ENCODE results near the gene G3BP1. TPM values are rescaled to one million over a fixed set of nuclear protein-coding genes. Genes with fewer than 3 reads are reported as not detected.
"Not testable (repeated sequence)": the region's sequence is repeated elsewhere in the genome, so short reads cannot be mapped to it uniquely, and the experiment has no call there.

G3BP1 gene
- total RNA-seq = 109 TPM

- no peaks in the 10 kb centered on the region for H3K9me3 ChIP-seq (ENCODE audit: control insufficient read depth in 3 of 3, low read length in 3 of 3)
- H3K27ac ChIP-seq (ENCODE audit: low read depth, low read length) = peak within 1 kb of the TSS; percentile 98
- no peaks in the 10 kb centered on the region for H3K36me3 ChIP-seq (ENCODE audit: control insufficient read depth in 3 of 3, insufficient read depth in 3 of 3, low read length in 3 of 3)
- peaks cover 19 to 34% (median 33%) of the 10 kb centered on the region in 3 donors for H3K4me1 ChIP-seq (ENCODE audit: control insufficient read depth in 3 of 3, insufficient read depth in 3 of 3, low read length in 3 of 3)
- H3K9ac ChIP-seq (ENCODE audit: low read depth in 1 of 3, low read length in 3 of 3) = peak within 1 kb of the TSS; percentile 93 to 98 (median 95)
- H3K4me3 ChIP-seq (ENCODE audit: low read length in 3 of 3) = peak within 1 kb of the TSS; percentile 90 to 95 (median 95)
- H3K27me3 ChIP-seq (ENCODE audit: control insufficient read depth in 3 of 3, insufficient read depth in 3 of 3, low read length in 3 of 3) = no peaks in the 10 kb centered on the region
Measured at GRCh38 chr5:151771259-151772028, at the start of gene G3BP1. TSS of gene G3BP1 (plus strand) at chr5:151771954. CDS start at chr5:151786621, 14,667 bp downstream.

GRCh38 chr5:151722546-151722945 is 49.2 kb upstream of the G3BP1 start:
- H3K36me3 ChIP-seq (ENCODE audit: control insufficient read depth in 3 of 3, insufficient read depth in 3 of 3, low read length in 3 of 3) = no peaks in the 10 kb centered on the region
- H3K9me3 ChIP-seq (ENCODE audit: control insufficient read depth in 3 of 3, low read length in 3 of 3) = no peaks in the 10 kb centered on the region
- H3K4me3 ChIP-seq (ENCODE audit: low read length in 3 of 3) = no peak overlapping the region
- H3K27me3 ChIP-seq (ENCODE audit: control insufficient read depth in 3 of 3, insufficient read depth in 3 of 3, low read length in 3 of 3) = no peaks in the 10 kb centered on the region
- H3K27ac ChIP-seq (ENCODE audit: low read depth, low read length) = no peak overlapping the region
- H3K9ac ChIP-seq (ENCODE audit: low read depth in 1 of 3, low read length in 3 of 3) = no peak overlapping the region
- H3K4me1 ChIP-seq (ENCODE audit: control insufficient read depth in 3 of 3, insufficient read depth in 3 of 3, low read length in 3 of 3) = peaks cover 4 to 9% (median 7%) of the 10 kb centered on the region in 3 donors

DNA sequence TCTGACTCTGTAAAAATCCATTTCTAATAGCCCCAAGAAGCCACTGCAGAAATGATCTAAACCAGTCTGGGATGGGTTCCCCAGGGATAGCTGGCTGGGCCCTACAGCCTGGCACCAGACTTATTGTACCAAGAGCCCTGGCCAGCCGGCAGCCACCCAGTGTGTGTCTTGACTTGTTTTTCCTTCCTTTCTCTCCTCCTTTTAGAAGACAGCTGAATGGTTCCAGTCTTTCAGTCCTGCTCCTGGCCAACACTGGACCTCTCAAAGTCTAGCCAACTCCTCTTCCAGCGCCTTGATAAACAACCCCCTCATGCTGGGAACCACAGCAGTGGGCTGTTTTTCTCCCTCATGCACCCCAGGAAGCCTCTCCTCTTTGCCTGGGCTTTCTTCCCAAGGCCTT is 47.4 kb upstream of the G3BP1 start:
- no peak overlapping the region for H3K4me3 ChIP-seq (ENCODE audit: low read length in 3 of 3)
- H3K36me3 ChIP-seq (ENCODE audit: control insufficient read depth in 3 of 3, insufficient read depth in 3 of 3, low read length in 3 of 3) = no peaks in the 10 kb centered on the region
- no peaks in the 10 kb centered on the region for H3K9me3 ChIP-seq (ENCODE audit: control insufficient read depth in 3 of 3, low read length in 3 of 3)
- no peak overlapping the region for H3K9ac ChIP-seq (ENCODE audit: low read depth in 1 of 3, low read length in 3 of 3)
- no peaks in the 10 kb centered on the region for H3K4me1 ChIP-seq (ENCODE audit: control insufficient read depth in 3 of 3, insufficient read depth in 3 of 3, low read length in 3 of 3)
- H3K27me3 ChIP-seq (ENCODE audit: control insufficient read depth in 3 of 3, insufficient read depth in 3 of 3, low read length in 3 of 3) = no peaks in the 10 kb centered on the region
- no peak overlapping the region for H3K27ac ChIP-seq (ENCODE audit: low read depth, low read length)

DNA sequence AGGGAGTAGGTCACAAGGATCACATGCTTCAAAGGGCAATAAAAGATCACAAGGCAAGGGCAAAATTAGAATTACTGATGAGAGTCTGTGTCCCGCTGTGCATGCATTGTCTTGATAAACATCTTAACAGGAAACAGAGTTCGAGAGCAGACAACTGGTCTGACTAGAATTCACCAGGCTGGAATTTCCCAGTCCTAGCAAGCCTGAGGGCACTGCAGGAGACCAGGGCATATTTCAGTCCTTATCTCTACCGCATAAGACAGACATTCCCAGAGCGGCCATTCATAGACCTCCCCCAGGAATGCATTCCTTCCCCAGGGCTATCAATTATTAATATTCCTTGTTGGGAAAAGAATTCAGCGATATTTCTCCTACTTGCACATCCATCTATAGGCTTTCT is 42.2 kb upstream of the G3BP1 start:
- H3K36me3 ChIP-seq (ENCODE audit: control insufficient read depth in 3 of 3, insufficient read depth in 3 of 3, low read length in 3 of 3); H3K4me1 ChIP-seq (ENCODE audit: control insufficient read depth in 3 of 3, insufficient read depth in 3 of 3, low read length in 3 of 3); H3K9ac ChIP-seq (ENCODE audit: low read depth in 1 of 3, low read length in 3 of 3); H3K27ac ChIP-seq (ENCODE audit: low read depth, low read length); H3K4me3 ChIP-seq (ENCODE audit: low read length in 3 of 3); H3K27me3 ChIP-seq (ENCODE audit: control insufficient read depth in 3 of 3, insufficient read depth in 3 of 3, low read length in 3 of 3); H3K9me3 ChIP-seq (ENCODE audit: control insufficient read depth in 3 of 3, low read length in 3 of 3): not testable (repeated sequence)

DNA sequence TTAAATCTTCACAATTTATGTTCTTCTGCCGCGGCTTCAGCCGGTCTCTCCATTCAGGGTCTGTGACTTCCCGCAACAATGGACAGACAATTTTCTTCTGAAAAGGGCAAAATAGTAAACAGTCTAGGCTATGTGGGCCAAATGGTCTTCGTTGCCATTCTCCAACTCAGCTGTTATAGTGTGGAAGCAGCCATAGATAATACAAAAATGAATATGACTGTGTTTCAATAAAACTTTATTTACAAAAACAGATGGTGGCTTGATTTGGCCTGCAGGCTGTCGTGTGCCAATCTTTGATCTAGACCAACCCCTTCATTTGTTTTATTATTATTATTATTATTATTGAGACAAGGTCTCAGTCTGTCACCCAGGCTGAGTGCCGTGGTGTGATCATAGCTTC is 41.4 kb upstream of the G3BP1 start:
- no peak overlapping the region for H3K9ac ChIP-seq (ENCODE audit: low read depth in 1 of 3, low read length in 3 of 3)

DNA sequence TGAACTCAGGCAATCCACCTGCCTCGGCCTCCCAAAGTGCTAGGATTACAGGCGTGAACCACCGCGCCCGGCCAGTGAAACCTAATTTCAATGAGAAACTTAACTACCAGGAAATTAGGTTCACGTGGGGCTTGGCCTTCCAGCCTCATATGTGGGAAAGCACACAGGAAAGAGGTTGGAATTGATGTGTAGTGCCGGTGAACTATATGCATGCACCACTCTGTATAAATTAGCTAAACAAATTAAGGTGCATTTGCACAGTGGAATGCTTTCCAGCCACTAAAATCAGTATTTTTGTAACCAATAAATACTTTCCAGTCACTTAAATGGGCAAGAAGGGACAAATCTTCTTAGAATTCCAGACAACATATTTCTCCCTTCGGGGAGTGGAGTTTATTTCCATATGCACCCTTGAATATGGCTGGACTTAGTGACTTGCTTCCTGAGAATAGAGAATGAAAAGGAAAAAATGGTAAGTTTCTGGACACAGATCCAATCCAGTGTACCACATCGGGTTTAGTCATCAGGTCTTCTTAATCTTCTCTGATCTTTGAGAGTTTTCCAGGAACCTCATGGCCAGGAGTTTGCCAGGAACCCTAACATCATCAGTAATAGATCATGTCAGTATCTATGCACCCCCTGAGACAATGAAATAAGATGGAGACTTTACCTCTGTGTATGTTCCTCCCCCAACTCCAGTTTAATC is 38.2 kb upstream of the G3BP1 start:
- Histone ChIP-seq H3K9ac (ENCODE audit: low read depth in 1 of 3, low read length in 3 of 3) (no peak overlapping the region), H3K27ac (ENCODE audit: low read depth, low read length) (no peak overlapping the region), H3K4me3 (ENCODE audit: low read length in 3 of 3) (no peak overlapping the region), H3K9me3 (ENCODE audit: control insufficient read depth in 3 of 3, low read length in 3 of 3) (no peaks in the 10 kb centered on the region), H3K4me1 (ENCODE audit: control insufficient read depth in 3 of 3, insufficient read depth in 3 of 3, low read length in 3 of 3) (peaks cover 0 to 6% (median 5%) of the 10 kb centered on the region in 3 donors), H3K27me3 (ENCODE audit: control insufficient read depth in 3 of 3, insufficient read depth in 3 of 3, low read length in 3 of 3) (no peaks in the 10 kb centered on the region), H3K36me3 (ENCODE audit: control insufficient read depth in 3 of 3, insufficient read depth in 3 of 3, low read length in 3 of 3) (peaks cover 0 to 2% (median 0%) of the 10 kb centered on the region in 3 donors)

More for the DNA sequence above, 41.4 kb upstream of the G3BP1 start:
- Histone ChIP-seq H3K4me1 (ENCODE audit: control insufficient read depth in 3 of 3, insufficient read depth in 3 of 3, low read length in 3 of 3) (peaks cover 0 to 6% (median 0%) of the 10 kb centered on the region in 3 donors), H3K27me3 (ENCODE audit: control insufficient read depth in 3 of 3, insufficient read depth in 3 of 3, low read length in 3 of 3) (no peaks in the 10 kb centered on the region), H3K36me3 (ENCODE audit: control insufficient read depth in 3 of 3, insufficient read depth in 3 of 3, low read length in 3 of 3) (no peaks in the 10 kb centered on the region), H3K9me3 (ENCODE audit: control insufficient read depth in 3 of 3, low read length in 3 of 3) (no peaks in the 10 kb centered on the region), H3K4me3 (ENCODE audit: low read length in 3 of 3) (no peak overlapping the region), H3K27ac (ENCODE audit: low read depth, low read length) (no peak overlapping the region)

- Histone ChIP-seq H3K4me1 (ENCODE audit: control insufficient read depth in 3 of 3, insufficient read depth in 3 of 3, low read length in 3 of 3) (peaks cover 0 to 6% (median 5%) of the 10 kb centered on the region in 3 donors), H3K4me3 (ENCODE audit: low read length in 3 of 3) (no peak overlapping the region), H3K9ac (ENCODE audit: low read depth in 1 of 3, low read length in 3 of 3) (no peak overlapping the region), H3K36me3 (ENCODE audit: control insufficient read depth in 3 of 3, insufficient read depth in 3 of 3, low read length in 3 of 3) (peaks cover 0 to 2% (median 0%) of the 10 kb centered on the region in 3 donors), H3K9me3 (ENCODE audit: control insufficient read depth in 3 of 3, low read length in 3 of 3) (no peaks in the 10 kb centered on the region), H3K27me3 (ENCODE audit: control insufficient read depth in 3 of 3, insufficient read depth in 3 of 3, low read length in 3 of 3) (no peaks in the 10 kb centered on the region), H3K27ac (ENCODE audit: low read depth, low read length) (no peak overlapping the region)
Measured at GRCh38 chr5:151734064-151734408, 37.7 kb upstream of the G3BP1 start.

DNA sequence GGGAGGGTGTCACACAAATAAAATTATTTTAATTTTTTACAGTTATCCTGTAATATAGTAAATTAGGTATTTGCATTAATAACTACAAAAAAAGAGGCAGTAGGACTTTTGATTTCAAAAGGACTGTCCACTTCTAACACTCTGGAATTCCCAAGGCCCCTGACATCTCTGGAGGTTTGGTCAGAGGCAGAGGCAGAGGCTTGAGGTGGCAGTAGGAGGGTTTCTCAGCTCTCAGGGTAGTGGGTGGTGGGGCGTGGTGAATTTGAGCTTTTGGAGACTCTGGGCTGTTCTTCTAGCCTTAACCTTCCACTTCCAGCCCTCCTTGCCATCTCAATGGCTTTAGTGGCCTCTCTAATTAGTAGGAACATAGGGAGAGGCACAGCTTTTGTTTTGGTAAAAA is 36.1 kb upstream of the G3BP1 start:
- Histone ChIP-seq H3K9me3 (ENCODE audit: control insufficient read depth in 3 of 3, low read length in 3 of 3) (no peaks in the 10 kb centered on the region), H3K36me3 (ENCODE audit: control insufficient read depth in 3 of 3, insufficient read depth in 3 of 3, low read length in 3 of 3) (peaks cover 0 to 2% (median 0%) of the 10 kb centered on the region in 3 donors), H3K27ac (ENCODE audit: low read depth, low read length) (no peak overlapping the region), H3K4me1 (ENCODE audit: control insufficient read depth in 3 of 3, insufficient read depth in 3 of 3, low read length in 3 of 3) (peaks cover 14 to 19% (median 19%) of the 10 kb centered on the region in 3 donors), H3K9ac (ENCODE audit: low read depth in 1 of 3, low read length in 3 of 3) (no peak overlapping the region), H3K4me3 (ENCODE audit: low read length in 3 of 3) (no peak overlapping the region), H3K27me3 (ENCODE audit: control insufficient read depth in 3 of 3, insufficient read depth in 3 of 3, low read length in 3 of 3) (no peaks in the 10 kb centered on the region)

- H3K9me3 ChIP-seq (ENCODE audit: control insufficient read depth in 3 of 3, low read length in 3 of 3) = no peaks in the 10 kb centered on the region
- peaks cover 0 to 2% (median 0%) of the 10 kb centered on the region in 3 donors for H3K36me3 ChIP-seq (ENCODE audit: control insufficient read depth in 3 of 3, insufficient read depth in 3 of 3, low read length in 3 of 3)
- H3K27ac ChIP-seq (ENCODE audit: low read depth, low read length) = no peak overlapping the region
- H3K9ac ChIP-seq (ENCODE audit: low read depth in 1 of 3, low read length in 3 of 3) = no peak overlapping the region
- H3K4me3 ChIP-seq (ENCODE audit: low read length in 3 of 3) = no peak overlapping the region
- no peaks in the 10 kb centered on the region for H3K27me3 ChIP-seq (ENCODE audit: control insufficient read depth in 3 of 3, insufficient read depth in 3 of 3, low read length in 3 of 3)
- peaks cover 18 to 23% (median 22%) of the 10 kb centered on the region in 3 donors for H3K4me1 ChIP-seq (ENCODE audit: control insufficient read depth in 3 of 3, insufficient read depth in 3 of 3, low read length in 3 of 3)
Measured at GRCh38 chr5:151737431-151737830, 34.3 kb upstream of the G3BP1 start.

Data from skeletal muscle tissue (tissue), 4 donors.